ENCODE measurements around the gene TMEM91.

The TMEM91 gene

GRCh38 chr19:41411100-41411967, 35.0 kb downstream of the TMEM91 start:
- no peak for DNase-seq (ENCODE audit: low read depth in 3 of 3)

- DNase-seq (ENCODE audit: low read depth in 3 of 3): no peak
Measured at GRCh38 chr19:41411968-41412265, 35.6 kb downstream of the TMEM91 start.

- no peak for DNase-seq (ENCODE audit: low read depth in 3 of 3)
Measured at GRCh38 chr19:41412953-41413352, 36.6 kb downstream of the TMEM91 start.

- DNase-seq (ENCODE audit: low read depth in 3 of 3): no peak
Measured at GRCh38 chr19:41413947-41414346, 37.6 kb downstream of the TMEM91 start.

GRCh38 chr19:41414461-41414860, 38.1 kb downstream of the TMEM91 start:
- no peak for DNase-seq (ENCODE audit: low read depth in 3 of 3)

DNA sequence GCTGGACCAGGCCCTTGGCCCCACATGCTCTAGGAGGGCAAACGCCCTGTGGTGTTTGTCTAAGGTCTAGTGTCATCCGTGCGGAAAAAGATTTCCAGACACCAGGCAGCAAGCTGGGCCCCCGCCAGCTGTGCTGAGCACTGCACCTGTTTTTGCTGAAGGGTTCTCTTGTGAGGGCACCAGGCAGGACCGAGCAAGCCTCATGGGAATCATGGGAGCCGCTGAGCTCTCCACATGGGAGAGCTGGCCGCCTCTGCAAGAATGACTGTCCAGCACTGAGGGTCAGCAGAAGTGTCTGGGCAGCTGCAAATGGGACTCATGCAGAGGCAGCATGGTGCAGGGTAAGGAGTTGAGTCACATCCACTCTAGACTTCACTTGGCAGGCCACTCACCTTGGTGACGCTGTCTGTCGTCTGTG, 38.8 kb downstream of the TMEM91 start:
- no peak for DNase-seq (ENCODE audit: low read depth in 3 of 3)

DNA sequence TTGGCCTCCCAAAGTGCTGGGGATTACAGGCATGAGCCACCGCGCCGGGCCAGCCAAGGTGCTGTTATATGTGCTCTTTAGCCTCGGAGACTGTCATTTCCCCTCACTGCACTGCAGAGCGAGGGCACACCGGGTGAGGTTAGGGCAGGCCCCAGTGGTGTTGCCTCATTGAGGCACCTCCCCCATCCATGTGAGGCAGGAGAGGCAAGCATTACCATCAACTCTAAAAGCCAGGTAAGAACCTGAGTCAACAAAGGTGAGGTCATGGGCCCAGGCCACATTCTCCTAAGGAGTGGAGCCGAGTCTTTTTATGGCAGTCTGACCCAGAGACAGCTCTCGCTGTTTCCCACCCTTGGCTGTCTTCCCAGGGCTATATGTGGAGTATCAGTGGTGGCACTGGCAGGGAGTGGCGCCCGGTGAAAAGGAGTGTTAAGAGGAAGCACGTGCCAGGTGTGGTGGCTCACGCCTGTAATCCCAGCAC, 39.9 kb downstream of the TMEM91 start:
- no peak for DNase-seq (ENCODE audit: low read depth in 3 of 3)

GRCh38 chr19:41420101-41420880, 44.0 kb downstream of the TMEM91 start:
- DNase-seq (ENCODE audit: low read depth in 3 of 3): no peak

DNA sequence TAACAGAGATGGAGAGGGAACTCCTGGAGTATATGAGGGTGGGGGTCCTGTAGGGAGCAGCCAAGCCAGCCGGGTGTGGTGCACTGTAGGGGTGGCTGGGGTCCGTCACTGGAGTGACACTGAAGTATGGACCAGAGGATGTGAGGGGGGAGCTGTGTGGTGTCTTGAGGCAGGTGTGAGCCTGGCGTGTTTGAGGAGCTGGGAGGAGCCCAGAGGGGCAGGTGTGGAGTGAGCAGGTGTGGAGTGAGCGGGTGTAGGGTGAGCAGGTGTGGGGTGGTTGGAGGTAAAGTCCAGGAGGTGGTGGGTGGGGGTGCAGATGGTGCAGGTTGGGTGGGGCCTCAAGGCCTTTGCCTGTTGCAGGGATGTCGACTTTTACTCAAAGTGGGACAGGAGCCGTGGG, 45.0 kb downstream of the TMEM91 start:
- no peak for DNase-seq (ENCODE audit: low read depth in 3 of 3)

DNA sequence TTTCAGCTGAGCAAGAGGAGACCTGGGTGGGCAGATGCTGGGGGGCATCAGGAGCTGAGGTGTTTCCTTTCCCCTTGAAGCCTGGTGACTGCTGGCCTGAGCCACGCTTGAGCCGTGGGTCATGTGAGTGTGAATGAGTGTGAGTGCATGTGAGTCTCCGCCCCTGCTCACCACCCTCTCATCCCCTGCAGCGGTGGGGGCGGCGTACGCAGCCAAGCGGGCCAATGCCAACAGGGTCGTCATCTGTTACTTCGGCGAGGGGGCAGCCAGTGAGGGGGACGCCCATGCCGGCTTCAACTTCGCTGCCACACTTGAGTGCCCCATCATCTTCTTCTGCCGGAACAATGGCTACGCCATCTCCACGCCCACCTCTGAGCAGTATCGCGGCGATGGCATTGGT, 45.6 kb downstream of the TMEM91 start:
- DNase-seq (ENCODE audit: low read depth in 3 of 3): no peak

DNA sequence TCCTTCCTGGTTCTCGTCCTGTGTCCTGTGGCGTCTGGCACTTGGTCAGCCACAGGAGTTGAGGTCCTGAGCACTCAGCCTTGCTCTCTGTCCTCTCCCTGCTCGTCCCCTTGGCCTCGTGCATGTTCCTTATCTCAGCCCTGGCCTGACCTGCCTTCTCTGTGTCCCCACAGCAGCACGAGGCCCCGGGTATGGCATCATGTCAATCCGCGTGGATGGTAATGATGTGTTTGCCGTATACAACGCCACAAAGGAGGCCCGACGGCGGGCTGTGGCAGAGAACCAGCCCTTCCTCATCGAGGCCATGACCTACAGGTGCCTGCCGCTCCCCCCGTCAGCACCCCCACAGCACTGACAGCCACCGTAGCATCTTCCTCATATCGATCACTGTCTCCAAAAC, 46.1 kb downstream of the TMEM91 start:
- DNase-seq (ENCODE audit: low read depth in 3 of 3): no peak

- DNase-seq (ENCODE audit: low read depth in 3 of 3): no peak
Measured at GRCh38 chr19:41422955-41423354, 46.6 kb downstream of the TMEM91 start.

- no peak for DNase-seq (ENCODE audit: low read depth in 3 of 3)
Measured at GRCh38 chr19:41424335-41425173, 48.2 kb downstream of the TMEM91 start.

DNA sequence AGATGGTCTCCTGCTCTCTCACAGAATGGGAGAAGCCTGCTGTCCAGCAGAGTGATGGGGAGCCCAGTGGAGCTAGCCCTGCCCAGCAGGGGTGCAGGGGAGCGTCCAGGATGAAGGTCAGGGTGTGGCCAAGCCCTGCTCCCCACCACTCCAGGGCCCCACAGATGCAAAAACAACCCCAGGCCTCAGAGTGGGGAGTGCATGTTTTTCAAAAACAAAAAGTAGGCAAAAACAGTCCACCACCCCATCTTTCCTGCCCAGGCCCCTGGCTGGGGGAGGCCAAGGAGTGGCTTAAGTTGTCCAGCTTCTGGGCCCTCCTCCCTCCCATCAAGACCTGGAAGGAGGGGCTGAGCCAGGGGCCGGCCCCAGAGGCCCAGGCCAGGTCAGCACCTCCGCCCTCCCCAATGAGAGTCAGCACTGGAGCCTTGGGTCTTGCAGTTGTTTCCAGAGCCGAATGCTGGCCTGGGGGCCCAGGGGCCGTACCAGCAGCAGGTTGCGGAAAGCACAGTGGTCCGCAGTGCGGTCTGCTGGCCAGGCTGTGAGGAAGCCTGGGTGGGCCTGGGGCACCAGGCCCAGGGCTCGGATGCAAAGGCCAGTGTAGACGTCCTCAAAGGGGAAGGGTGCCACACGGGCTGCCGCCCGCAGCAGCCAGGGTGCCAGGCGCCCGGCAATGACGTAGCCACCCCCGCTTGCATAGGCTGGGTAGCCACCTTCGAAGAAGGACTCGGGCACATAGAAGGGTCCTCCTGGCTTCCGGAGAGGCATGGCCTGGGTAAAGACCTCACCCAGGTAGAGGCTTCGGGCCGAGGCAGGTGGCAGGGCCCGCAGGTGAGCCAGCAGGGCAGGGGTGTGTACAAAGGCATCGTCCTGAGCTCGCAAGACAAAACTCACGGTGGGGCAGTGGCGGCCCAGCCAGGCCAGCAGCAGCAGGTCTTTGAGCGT, 49.1 kb downstream of the TMEM91 start:
- DNase-seq (ENCODE audit: low read depth in 3 of 3): no peak

DNA sequence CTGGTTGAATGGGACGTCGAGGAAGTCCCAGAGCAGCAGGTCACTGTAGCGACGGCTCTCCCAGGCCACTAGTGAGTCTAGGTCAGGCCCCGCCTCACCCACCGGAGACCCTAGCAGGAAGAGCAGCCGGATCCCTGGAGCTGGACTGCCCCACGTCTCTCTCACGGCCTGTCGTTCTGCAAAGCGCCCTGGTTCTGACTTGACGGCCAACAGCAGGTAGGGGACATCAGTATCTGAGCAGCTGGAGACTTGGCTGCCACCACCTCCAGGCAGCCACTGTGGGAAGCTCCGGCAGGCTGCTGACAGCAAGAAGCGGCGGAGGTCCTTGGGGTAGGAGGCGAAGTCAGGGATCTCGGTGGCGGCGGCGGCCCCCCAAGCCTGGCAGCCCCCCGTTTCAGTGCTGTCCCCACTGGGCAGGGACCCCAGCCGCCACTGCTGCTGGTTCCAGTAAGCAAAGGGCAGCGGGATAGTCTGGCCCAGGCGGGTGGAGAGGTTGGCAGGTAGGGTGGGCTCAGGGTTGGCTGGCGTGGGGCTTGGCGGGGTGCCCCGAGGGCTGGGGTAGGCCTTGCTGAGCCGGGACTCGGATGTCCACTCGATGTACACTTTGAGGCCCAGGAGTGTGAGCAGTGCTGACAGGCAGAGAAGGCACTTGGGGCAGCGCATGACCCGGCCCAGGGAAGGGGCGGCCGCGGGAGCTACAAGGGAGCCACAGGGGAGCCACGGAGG, 49.9 kb downstream of the TMEM91 start:
- no peak for DNase-seq (ENCODE audit: low read depth in 3 of 3)

DNA sequence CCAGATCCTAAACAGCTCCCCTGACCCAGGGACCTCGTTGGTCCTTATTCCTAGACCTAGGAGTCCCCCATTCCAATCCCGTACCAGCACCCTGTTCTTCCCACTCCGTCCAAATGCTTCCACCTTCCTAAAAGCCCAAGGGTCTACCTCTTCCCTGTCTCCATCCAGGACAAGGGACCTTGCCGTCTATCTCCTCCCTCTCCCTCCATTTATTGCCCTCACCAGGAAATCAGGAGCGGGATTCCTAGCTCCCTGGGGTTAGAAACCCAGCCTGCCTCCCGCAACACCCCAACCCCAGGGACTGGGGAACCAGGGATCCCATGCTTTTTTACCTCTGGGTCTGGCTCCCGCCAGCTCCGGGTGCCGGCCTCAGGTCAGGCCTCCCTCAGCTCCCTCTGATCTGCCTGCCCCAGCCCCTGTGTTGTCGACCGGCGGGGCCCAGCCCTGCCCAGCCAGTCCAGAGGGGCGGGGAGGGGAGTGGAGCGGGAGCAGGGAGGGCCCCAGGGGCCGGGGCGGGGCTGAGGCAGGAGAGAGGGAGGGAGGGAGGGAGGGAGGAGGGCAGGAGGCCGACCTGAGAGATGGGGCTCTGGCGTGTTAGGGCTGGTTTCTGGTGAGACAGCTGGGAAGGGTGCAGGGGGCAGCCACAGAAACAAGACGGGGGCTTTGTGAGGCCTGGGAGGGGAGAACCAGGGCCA, 50.8 kb downstream of the TMEM91 start, which contains the start of gene B3GNT8:
B3GNT8 (minus strand) TSS at position 423 of the 695 bp plus-strand sequence. CDS start 596 bp downstream, outside the sequence.
- DNase-seq (ENCODE audit: low read depth in 3 of 3): peak in 1 of 3 experiments; percentile 55

GRCh38 chr19:41427647-41428480, 51.5 kb downstream of the TMEM91 start:
- peak in 1 of 3 experiments; percentile 19 for DNase-seq (ENCODE audit: low read depth in 3 of 3)

DNA sequence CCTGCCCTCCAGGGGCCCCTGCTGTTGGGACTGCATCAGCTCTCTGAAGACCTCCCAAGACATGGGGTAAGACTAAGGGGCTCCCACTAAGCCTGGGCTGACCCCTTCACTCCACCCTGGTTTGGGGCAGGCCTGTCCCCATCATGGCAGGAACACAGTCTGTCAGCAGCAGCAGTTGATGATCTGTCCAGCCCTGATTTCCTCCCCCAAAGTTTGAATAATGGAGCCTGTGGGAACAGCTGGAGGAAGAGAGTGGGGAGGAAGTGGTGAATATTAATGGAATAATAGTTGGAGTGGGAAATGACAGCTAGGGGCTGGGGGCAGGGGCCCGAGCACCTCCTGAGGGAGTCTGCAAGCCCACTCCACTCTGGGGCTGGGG, 52.1 kb downstream of the TMEM91 start:
- DNase-seq (ENCODE audit: low read depth in 3 of 3): no peak

DNA sequence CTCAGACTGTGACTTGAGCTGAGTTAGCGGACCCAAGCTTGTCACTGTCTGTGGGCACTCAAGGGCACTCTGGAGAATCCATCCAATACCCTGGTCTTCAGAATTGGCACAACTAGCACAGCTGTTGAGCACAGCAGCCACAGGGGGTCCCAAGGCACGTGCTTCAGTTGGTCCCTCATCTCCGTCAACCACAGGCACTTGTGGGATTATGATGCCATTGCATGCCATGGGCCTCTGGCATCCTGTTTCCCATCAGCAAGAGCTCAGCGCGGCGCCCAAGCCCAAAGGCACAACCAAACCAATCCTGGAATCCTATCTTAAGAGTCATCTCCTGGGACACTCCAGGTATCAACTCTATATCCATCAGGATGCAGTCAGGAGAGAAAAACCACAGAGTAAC, 54.6 kb downstream of the TMEM91 start:
- DNase-seq (ENCODE audit: low read depth in 3 of 3): no peak
